SK-N-SH (cell line): ENCODE measurements around the gene NLGN2. TPM values are rescaled to one million over a fixed set of nuclear protein-coding genes. Genes with fewer than 3 reads are reported as not detected.
A peak's percentile ranks its signal among the peaks of the same experiment; 100 is the strongest.

ENCODE experiments used
- CTCF ChIA-PET: fragments of 300-600, 350-600 bp; formaldehyde crosslinking; extraction: SDS; loops from one replicate; lab custom pipeline; 2021; lab: Yijun Ruan, JAX
- POLR2A ChIA-PET: fragments of 350-600 bp; sonication (Branson Sonifier 250); formaldehyde crosslinking; extraction: SDS; loops from one replicate; lab custom pipeline; 2020; ENCODE audit warnings: antibody characterized with exemption, inconsistent platforms; lab: Yijun Ruan, JAX
- DNase-seq: peaks from one replicate; pipeline ENCODE4 v3.0.0; 2012
- H2AFZ ChIP-seq: fragments of 200-600 bp; sonication (generic); 2 replicates; pipeline ENCODE4 v1.8.1; 2016; ENCODE audit warnings: antibody characterized with exemption, mild to moderate bottlenecking, low read depth
- H3F3A ChIP-seq: fragments of 200-600 bp; sonication (generic); replicated peaks from 2 replicates; pipeline ENCODE3; 2016; ENCODE audit warnings: antibody characterized with exemption, mild to moderate bottlenecking; ENCODE audit not compliant: insufficient read depth
- H3K27ac ChIP-seq, 2 experiments: fragments of 200-500 bp in 1 of 2; fragments of 200-600 bp in 1 of 2; sonication (Bioruptor generic) in 1 of 2; sonication (generic), shearing (Covaris generic) in 1 of 2; 2 replicates each; pipeline versions ENCODE4 v1.5.1 to v1.6.1; 2014 to 2016; ENCODE audit warnings: low read depth in 2 of 2, inconsistent platforms in 1 of 2, low read length in 1 of 2, mild to moderate bottlenecking in 1 of 2, mixed read lengths in 1 of 2
- H3K27me3 ChIP-seq: fragments of 200-600 bp; sonication (generic), shearing (Covaris generic); 2 replicates; pipeline ENCODE4 v1.6.1; 2016; ENCODE audit warnings: mixed run types; ENCODE audit not compliant: insufficient read depth
- H3K36me3 ChIP-seq, 2 experiments: fragments of 200-500 bp in 1 of 2; fragments of 200-600 bp in 1 of 2; sonication (Bioruptor generic) in 1 of 2; sonication (generic) in 1 of 2; replicated peaks in 1 of 2; 2 replicates each; pipeline versions ENCODE3 to v1.5.1; 2014 to 2016; ENCODE audit warnings: low read length in 1 of 2, mild to moderate bottlenecking in 1 of 2; ENCODE audit not compliant: insufficient read depth in 2 of 2, control insufficient read depth in 1 of 2
- H3K4me1 ChIP-seq, 2 experiments: fragments of 200-500 bp in 1 of 2; fragments of 200-600 bp in 1 of 2; sonication (Bioruptor generic) in 1 of 2; sonication (generic), shearing (Covaris generic) in 1 of 2; 2 replicates each; pipeline versions ENCODE4 v1.5.1 to v1.6.1; 2014 to 2016; ENCODE audit warnings: low read depth in 1 of 2, low read length in 1 of 2, mixed run types in 1 of 2; ENCODE audit not compliant: insufficient read depth in 2 of 2, control insufficient read depth in 1 of 2
- H3K4me2 ChIP-seq: fragments of 200-600 bp; sonication (generic), shearing (Covaris generic); 2 replicates; pipeline ENCODE4 v1.6.1; 2017; ENCODE audit warnings: mixed run types
- H3K4me3 ChIP-seq, 2 experiments: fragments of 200-500 bp in 1 of 2; fragments of 200-600 bp in 1 of 2; sonication (Bioruptor generic) in 1 of 2; sonication (generic), shearing (Covaris generic) in 1 of 2; 2 replicates each; pipeline versions ENCODE4 v1.5.1 to v1.8.1; 2014 to 2016; ENCODE audit warnings: low read depth in 2 of 2, inconsistent platforms in 1 of 2, low read length in 1 of 2, mild to moderate bottlenecking in 1 of 2, mixed read lengths in 1 of 2, moderate library complexity in 1 of 2
- H3K79me2 ChIP-seq: fragments of 200-600 bp; sonication (generic); 2 replicates; pipeline ENCODE4 v1.8.1; 2017; ENCODE audit warnings: mild to moderate bottlenecking; ENCODE audit not compliant: insufficient read depth
- H3K9ac ChIP-seq: fragments of 200-600 bp; sonication (generic); 2 replicates; pipeline ENCODE4 v1.6.1; 2017; ENCODE audit warnings: mixed run types
- H3K9me2 ChIP-seq: fragments of 200-600 bp; sonication (generic); 2 replicates; pipeline ENCODE4 v1.6.1; 2017; ENCODE audit warnings: mixed run types
- H3K9me3 ChIP-seq: fragments of 200-600 bp; sonication (generic); 2 replicates; pipeline ENCODE4 v1.6.1; 2017; ENCODE audit warnings: mixed run types, mild to moderate bottlenecking, moderate library complexity
- H4K20me1 ChIP-seq: fragments of 200-600 bp; sonication (generic); 2 replicates; pipeline ENCODE4 v1.6.1; 2017; ENCODE audit warnings: mild to moderate bottlenecking, mixed run types; ENCODE audit not compliant: insufficient read depth
- CHD2 ChIP-seq: fragments of 150-350 bp; IDR thresholded peaks from 2 replicates; pipeline ENCODE4 v1.6.1; 2018; ENCODE audit warnings: low read length; ENCODE audit not compliant: partially characterized antibody
- ELF1 ChIP-seq: IDR thresholded peaks from 2 replicates; pipeline ENCODE4 v1.4.0; 2012
- EZH2phosphoT487 ChIP-seq: fragments of 200-600 bp; sonication (generic); IDR thresholded peaks from 2 replicates; pipeline ENCODE4 v1.6.1; 2017; ENCODE audit warnings: low read depth, mixed run types, mild to moderate bottlenecking, antibody characterized with exemption, moderate library complexity, borderline replicate concordance
- FOXJ3 ChIP-seq: sonication (generic); formaldehyde crosslinking; IDR thresholded peaks from 2 replicates; pipeline ENCODE4 v1.5.1; 2020; ENCODE audit warnings: mild to moderate bottlenecking, missing genetic modification reagents
- GABPA ChIP-seq: IDR thresholded peaks from 2 replicates; pipeline ENCODE4 v1.4.0; 2012; ENCODE audit warnings: low read depth, mild to moderate bottlenecking
- MXI1 ChIP-seq: IDR thresholded peaks from 2 replicates; pipeline ENCODE4 v1.6.1; 2012; ENCODE audit warnings: mild to moderate bottlenecking, low read depth, low read length, improper control_type of control experiment
- NRF1 ChIP-seq: IDR thresholded peaks from 2 replicates; pipeline ENCODE4 v1.6.1; 2012; ENCODE audit warnings: low read depth, mild to moderate bottlenecking, low read length
- RCOR1 ChIP-seq: fragments of 150-350 bp; IDR thresholded peaks from 2 replicates; pipeline ENCODE4 v1.6.1; 2017; ENCODE audit warnings: antibody characterized with exemption, low read length
- RFX5 ChIP-seq: IDR thresholded peaks from 2 replicates; pipeline ENCODE4 v1.6.1; 2012; ENCODE audit warnings: mild to moderate bottlenecking, improper control_type of control experiment, low read length
- RXRA ChIP-seq: IDR thresholded peaks from 2 replicates; pipeline ENCODE4 v1.4.0; 2012; ENCODE audit warnings: low read depth, mild to moderate bottlenecking, borderline replicate concordance
- USF1 ChIP-seq: IDR thresholded peaks from 2 replicates; pipeline ENCODE4 v1.4.0; 2012; ENCODE audit warnings: low read depth, borderline replicate concordance
- YY1 ChIP-seq: IDR thresholded peaks from 2 replicates; pipeline ENCODE4 v1.4.0; 2012; ENCODE audit warnings: low read depth, mild to moderate bottlenecking
- WGBS: methylation state at CpG from one replicate; pipeline ENCODE4 v1.1.6; 2017; ENCODE audit warnings: low lambda C conversion rate; 5-methylcytosine and 5-hydroxymethylcytosine counted together
- polyA plus RNA-seq, 3 experiments: library from polyadenylated mRNA; depleted of rRNA; stranded (reverse); fragments of >200 nt; gene quantifications; 2 replicates each; pipeline ENCODE4 v1.2.3, GENCODE V29; 2012
- TF ChIP-seq, protein P1 (sequence below): IDR thresholded peaks from 2 replicates; pipeline ENCODE4 v1.6.1; 2012; ENCODE audit warnings: mild to moderate bottlenecking, low read depth, low read length, moderate library complexity
- TF ChIP-seq, protein P2 (sequence below): IDR thresholded peaks from 2 replicates; pipeline ENCODE4; 2012

Gene NLGN2
- polyA plus RNA-seq, 1 of the 3 experiments (the other 2 are of a cell fraction): 29.9 TPM

DNA sequence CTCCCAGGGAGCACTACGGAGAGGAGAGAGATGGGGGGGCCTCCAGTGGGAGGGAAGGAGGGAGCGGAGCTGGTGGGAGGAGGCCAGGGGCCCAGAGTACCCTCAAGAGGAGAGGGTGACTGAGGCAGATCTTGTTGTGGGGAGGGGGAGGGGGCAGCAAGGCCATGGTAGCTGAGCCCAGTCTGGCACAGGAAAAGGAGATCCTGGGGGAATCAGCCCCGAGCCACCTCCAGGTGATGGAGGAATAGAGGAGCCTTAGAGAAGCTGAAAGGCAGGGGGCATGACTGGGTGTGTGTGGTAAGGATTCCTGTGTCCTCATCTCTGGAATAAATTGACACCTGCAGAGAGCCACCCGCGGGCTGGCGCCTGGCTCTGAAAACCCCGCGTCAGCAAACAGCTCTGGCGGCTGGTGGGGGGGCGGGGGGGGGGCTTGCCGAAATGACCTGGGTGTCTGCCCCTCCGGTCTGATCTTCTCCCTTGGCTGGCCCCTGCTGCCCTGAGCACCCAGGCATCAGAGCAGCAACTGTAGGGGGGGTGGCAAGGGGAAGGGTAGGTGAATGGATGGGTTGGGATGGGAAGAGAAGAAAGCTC, 1.3 kb upstream of the NLGN2 start:
- H3K9ac ChIP-seq: peak overlapping the region; percentile 94
- peak overlapping the region; percentile 78 to 91 for H3K4me3 ChIP-seq
- TF ChIP-seq RFX5 (no peak), RXRA (no peak), YY1 (no peak), MXI1 (no peak), CHD2 (no peak), EZH2phosphoT487 (no peak), GABPA (no peak), RCOR1 (no peak), NRF1 (no peak), USF1 (no peak), ELF1 (no peak), FOXJ3 (CRISPR knock-in tag) (no peak)
- TF ChIP-seq, protein P1, sequence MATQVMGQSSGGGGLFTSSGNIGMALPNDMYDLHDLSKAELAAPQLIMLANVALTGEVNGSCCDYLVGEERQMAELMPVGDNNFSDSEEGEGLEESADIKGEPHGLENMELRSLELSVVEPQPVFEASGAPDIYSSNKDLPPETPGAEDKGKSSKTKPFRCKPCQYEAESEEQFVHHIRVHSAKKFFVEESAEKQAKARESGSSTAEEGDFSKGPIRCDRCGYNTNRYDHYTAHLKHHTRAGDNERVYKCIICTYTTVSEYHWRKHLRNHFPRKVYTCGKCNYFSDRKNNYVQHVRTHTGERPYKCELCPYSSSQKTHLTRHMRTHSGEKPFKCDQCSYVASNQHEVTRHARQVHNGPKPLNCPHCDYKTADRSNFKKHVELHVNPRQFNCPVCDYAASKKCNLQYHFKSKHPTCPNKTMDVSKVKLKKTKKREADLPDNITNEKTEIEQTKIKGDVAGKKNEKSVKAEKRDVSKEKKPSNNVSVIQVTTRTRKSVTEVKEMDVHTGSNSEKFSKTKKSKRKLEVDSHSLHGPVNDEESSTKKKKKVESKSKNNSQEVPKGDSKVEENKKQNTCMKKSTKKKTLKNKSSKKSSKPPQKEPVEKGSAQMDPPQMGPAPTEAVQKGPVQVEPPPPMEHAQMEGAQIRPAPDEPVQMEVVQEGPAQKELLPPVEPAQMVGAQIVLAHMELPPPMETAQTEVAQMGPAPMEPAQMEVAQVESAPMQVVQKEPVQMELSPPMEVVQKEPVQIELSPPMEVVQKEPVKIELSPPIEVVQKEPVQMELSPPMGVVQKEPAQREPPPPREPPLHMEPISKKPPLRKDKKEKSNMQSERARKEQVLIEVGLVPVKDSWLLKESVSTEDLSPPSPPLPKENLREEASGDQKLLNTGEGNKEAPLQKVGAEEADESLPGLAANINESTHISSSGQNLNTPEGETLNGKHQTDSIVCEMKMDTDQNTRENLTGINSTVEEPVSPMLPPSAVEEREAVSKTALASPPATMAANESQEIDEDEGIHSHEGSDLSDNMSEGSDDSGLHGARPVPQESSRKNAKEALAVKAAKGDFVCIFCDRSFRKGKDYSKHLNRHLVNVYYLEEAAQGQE: no peak
- TF ChIP-seq, protein P2, sequence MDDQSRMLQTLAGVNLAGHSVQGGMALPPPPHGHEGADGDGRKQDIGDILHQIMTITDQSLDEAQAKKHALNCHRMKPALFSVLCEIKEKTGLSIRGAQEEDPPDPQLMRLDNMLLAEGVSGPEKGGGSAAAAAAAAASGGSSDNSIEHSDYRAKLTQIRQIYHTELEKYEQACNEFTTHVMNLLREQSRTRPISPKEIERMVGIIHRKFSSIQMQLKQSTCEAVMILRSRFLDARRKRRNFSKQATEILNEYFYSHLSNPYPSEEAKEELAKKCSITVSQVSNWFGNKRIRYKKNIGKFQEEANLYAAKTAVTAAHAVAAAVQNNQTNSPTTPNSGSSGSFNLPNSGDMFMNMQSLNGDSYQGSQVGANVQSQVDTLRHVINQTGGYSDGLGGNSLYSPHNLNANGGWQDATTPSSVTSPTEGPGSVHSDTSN: no peak
- no peaks in the 10 kb centered on the region for H3K9me3 ChIP-seq
- 35% methylated on average over 12 of the region's 12 CpGs for WGBS
- H3K9me2 ChIP-seq: no peaks in the 10 kb centered on the region
- H3K27me3 ChIP-seq: no peaks in the 10 kb centered on the region
- H3K36me3 ChIP-seq: peaks cover 14 to 20% of the 10 kb centered on the region in 2 experiments
- DNase-seq: no peak
- H3K4me1 ChIP-seq: peaks cover 5 to 21% of the 10 kb centered on the region in 2 experiments; a peak in 2 of 4 replicates
- ChIA-PET CTCF (interaction anchor here (0.7 to 4.9 kb wide), 8 partner anchors 10 to 155 kb away, joined by 3 to 28 read pairs (median 4); partner anchors contain the start of genes SENP3 and TMEM95), POLR2A (interaction anchor here (1.0 kb wide), 1 partner anchor 281 kb away, joined by 3 read pairs; the partner anchor contains the start of gene TP53)
- peak overlapping the region in 1 of 2 experiments; percentile 88; a peak in 2 of 4 replicates for H3K27ac ChIP-seq
- H3F3A ChIP-seq: peaks cover 14% of the 10 kb centered on the region
- H3K4me2 ChIP-seq: peak overlapping the region; percentile 100
- H3K79me2 ChIP-seq: peaks cover 45% of the 10 kb centered on the region
- H2AFZ ChIP-seq: no peak overlapping the region
- peaks cover 11% of the 10 kb centered on the region; the same call in 1 of the 2 replicates for H4K20me1 ChIP-seq
